GM19395 (cell line): Measurements from ENCODE around the gene TXNDC9.
"Not testable (repeated sequence)": the region's sequence is repeated elsewhere in the genome, so short reads cannot be mapped to it uniquely, and the experiment has no call there.

ENCODE experiments used
- ATAC-seq: cut with Tn5 transposase; IDR thresholded peaks from one replicate; pipeline ENCODE4 v1.9.1; 2021; ENCODE audit warnings: mild to moderate bottlenecking, moderate library complexity; ENCODE audit not compliant: unreplicated experiment

Gene TXNDC9

GRCh38 chr2:99335911-99336803 lies at the start of gene TXNDC9:
Gene TXNDC9, minus strand, starts transcription at chr2:99336333. Its CDS starts 3,123 bp downstream, at chr2:99333210.
- ATAC-seq, result peak; percentile 75

- ATAC-seq, result no peak
These were observed 46.0 kb upstream of the TXNDC9 start for GRCh38 chr2:99382143-99382542.

GRCh38 chr2:99380376-99381010 lies 44.4 kb upstream of the TXNDC9 start:
- ATAC-seq, result no peak

- no peak for ATAC-seq
These were observed 41.7 kb upstream of the TXNDC9 start for GRCh38 chr2:99377879-99378278.

GRCh38 chr2:99376254-99376864 lies 40.2 kb upstream of the TXNDC9 start:
- no peak for ATAC-seq

- ATAC-seq, result no peak
These were observed 38.6 kb upstream of the TXNDC9 start for GRCh38 chr2:99374747-99375146.

- ATAC-seq, result no peak
These were observed 37.0 kb upstream of the TXNDC9 start for GRCh38 chr2:99373144-99373543.

GRCh38 chr2:99368854-99369253 lies 32.7 kb upstream of the TXNDC9 start:
- not testable (repeated sequence) for ATAC-seq

- no peak for ATAC-seq
These were observed 29.5 kb upstream of the TXNDC9 start for GRCh38 chr2:99365661-99366060.

- peak; percentile 63 for ATAC-seq
These were observed 20.7 kb upstream of the TXNDC9 start for GRCh38 chr2:99356853-99357252.

GRCh38 chr2:99354825-99355224 lies 18.7 kb upstream of the TXNDC9 start:
- ATAC-seq, result not testable (repeated sequence)

- ATAC-seq, result no peak
These were observed 17.9 kb upstream of the TXNDC9 start for GRCh38 chr2:99354070-99354469.

GRCh38 chr2:99350194-99350593 lies 14.1 kb upstream of the TXNDC9 start:
- no peak for ATAC-seq

GRCh38 chr2:99348173-99348572 lies 12.0 kb upstream of the TXNDC9 start:
- peak; percentile 60 for ATAC-seq

GRCh38 chr2:99346218-99346617 lies 10.1 kb upstream of the TXNDC9 start:
- no peak for ATAC-seq

- ATAC-seq, result not testable (repeated sequence)
These were observed 9.3 kb upstream of the TXNDC9 start for GRCh38 chr2:99345446-99345845.

- ATAC-seq, result no peak
These were observed 6.4 kb upstream of the TXNDC9 start for GRCh38 chr2:99342536-99342935.

GRCh38 chr2:99340669-99341236 lies 4.6 kb upstream of the TXNDC9 start:
- no peak for ATAC-seq

GRCh38 chr2:99338029-99338585 lies 2.0 kb upstream of the TXNDC9 start:
- ATAC-seq, result no peak

GRCh38 chr2:99337113-99338028 lies 1.2 kb upstream of the TXNDC9 start, which contains the start of gene EIF5B:
Gene EIF5B, plus strand, starts transcription at chr2:99337389. Its CDS starts 166 bp downstream, at chr2:99337555.
- ATAC-seq, result peak; percentile 58
